ENCODE results near the gene DEAF1. TPM values are rescaled to one million over a fixed set of nuclear protein-coding genes. Genes with fewer than 3 reads are reported as not detected.
A peak's percentile ranks its signal among the peaks of the same experiment; 100 is the strongest.

Gene DEAF1
- total and polyA plus RNA-seq, 2 donors (not counting 1 experiment from before 2014, with no cell fraction given), result 9.7 to 38.3 TPM

- Histone ChIP-seq H3K4me2 (ENCODE audit: extremely low read depth, insufficient read depth, low read length) (no peak overlapping the region), H4K20me1 (ENCODE audit: control insufficient read depth, extremely low read depth, insufficient read depth, low read length) (no peaks in the 10 kb centered on the region)
Observed at GRCh38 chr11:720642-721246, 25.7 kb upstream of the DEAF1 start.

GRCh38 chr11:720017-720641 lies 25.1 kb upstream of the DEAF1 start:
- Histone ChIP-seq H2AFZ (ENCODE audit: low read length) (no peak overlapping the region), H3K4me3 (replicated peaks in 1 of 4; ENCODE audit: control extremely low read depth in 1 of 4, insufficient read depth in 1 of 4, low read depth in 3 of 4, low read length in 4 of 4) (no peak overlapping the region)

More at GRCh38 chr11:720642-721246, 25.7 kb upstream of the DEAF1 start:
- Histone ChIP-seq H2AFZ (ENCODE audit: low read length) (no peak overlapping the region), H3K79me2 (ENCODE audit: control insufficient read depth, insufficient read depth, low read length) (no peaks in the 10 kb centered on the region), H3K4me1 (ENCODE audit: control insufficient read depth, extremely low read depth, insufficient read depth, low read length) (no peaks in the 10 kb centered on the region), H3K4me3 (replicated peaks in 1 of 4; ENCODE audit: control extremely low read depth in 1 of 4, insufficient read depth in 1 of 4, low read depth in 3 of 4, low read length in 4 of 4) (no peak overlapping the region), H3K9ac (ENCODE audit: insufficient read depth, low read length) (no peak overlapping the region), H3K9me3 (ENCODE audit: control insufficient read depth, insufficient read depth, low read depth, low read length) (no peaks in the 10 kb centered on the region), H3K27ac (ENCODE audit: insufficient read depth, low read length) (no peak overlapping the region), H3K36me3 (ENCODE audit: control insufficient read depth, insufficient read depth, low read length) (peaks cover 5% of the 10 kb centered on the region), H3K27me3 (ENCODE audit: control insufficient read depth, insufficient read depth, low read length) (peaks cover 17% of the 10 kb centered on the region)
- no peak for TF ChIP-seq EZH2 (IDR thresholded peaks at IDR 0.05; ENCODE audit: low read length, missing control alignments)
- DNase-seq (ENCODE audit: low read depth in 2 of 2), result peak in 1 of 2 donors; percentile 59

DNA sequence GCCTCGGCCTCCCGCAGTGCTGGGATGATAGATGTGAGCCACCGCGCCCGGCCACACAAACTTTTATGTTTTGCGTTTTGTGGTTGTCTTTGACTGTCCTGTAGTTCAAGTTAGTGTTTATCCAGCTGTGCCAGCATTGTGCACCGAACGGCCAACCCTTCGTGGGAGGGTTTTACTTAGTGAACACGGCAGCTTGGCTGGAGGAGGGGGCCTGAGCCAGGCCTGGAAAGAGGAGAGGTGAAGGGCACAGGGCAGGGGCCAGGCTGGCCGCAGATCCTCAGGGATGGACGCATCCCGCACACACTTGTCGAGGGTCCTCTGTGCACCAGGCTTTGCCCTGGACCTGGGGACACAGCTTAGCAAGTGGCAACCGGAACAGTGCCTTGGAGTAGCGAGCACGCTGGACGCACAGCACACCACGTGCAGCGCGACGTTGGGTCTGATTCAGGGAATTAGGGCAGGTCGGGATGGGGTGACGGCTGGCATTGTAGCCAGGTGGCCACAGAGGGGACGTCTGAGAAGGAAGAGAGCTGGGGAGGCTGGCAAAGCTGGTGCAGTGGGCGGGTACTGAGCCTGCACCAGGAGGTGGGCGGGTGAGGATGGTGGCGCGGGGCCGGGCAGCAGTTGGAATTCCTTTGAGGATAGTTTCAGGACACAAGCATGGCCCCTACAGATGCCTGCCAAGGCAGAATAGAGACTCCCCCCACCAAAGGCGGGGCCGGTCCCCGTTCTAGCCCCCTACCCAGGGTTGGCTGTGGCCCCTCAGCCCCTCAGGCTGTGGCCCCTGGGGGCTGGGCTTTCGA lies 24.4 kb upstream of the DEAF1 start:
- Histone ChIP-seq H3K27me3 (ENCODE audit: control insufficient read depth, insufficient read depth, low read length) (peaks cover 10% of the 10 kb centered on the region), H3K4me3 (replicated peaks in 1 of 4; ENCODE audit: control extremely low read depth in 1 of 4, insufficient read depth in 1 of 4, low read depth in 3 of 4, low read length in 4 of 4) (no peak overlapping the region), H3K4me2 (ENCODE audit: extremely low read depth, insufficient read depth, low read length) (no peak overlapping the region), H3K4me1 (ENCODE audit: control insufficient read depth, extremely low read depth, insufficient read depth, low read length) (no peaks in the 10 kb centered on the region), H3K36me3 (ENCODE audit: control insufficient read depth, insufficient read depth, low read length) (peaks cover 5% of the 10 kb centered on the region), H4K20me1 (ENCODE audit: control insufficient read depth, extremely low read depth, insufficient read depth, low read length) (no peaks in the 10 kb centered on the region), H2AFZ (ENCODE audit: low read length) (no peak overlapping the region), H3K27ac (ENCODE audit: insufficient read depth, low read length) (no peak overlapping the region), H3K9me3 (ENCODE audit: control insufficient read depth, insufficient read depth, low read depth, low read length) (no peaks in the 10 kb centered on the region), H3K9ac (ENCODE audit: insufficient read depth, low read length) (no peak overlapping the region), H3K79me2 (ENCODE audit: control insufficient read depth, insufficient read depth, low read length) (no peaks in the 10 kb centered on the region)
- TF ChIP-seq EZH2 (IDR thresholded peaks at IDR 0.05; ENCODE audit: low read length, missing control alignments), result no peak
- TF ChIP-seq, protein P1, sequence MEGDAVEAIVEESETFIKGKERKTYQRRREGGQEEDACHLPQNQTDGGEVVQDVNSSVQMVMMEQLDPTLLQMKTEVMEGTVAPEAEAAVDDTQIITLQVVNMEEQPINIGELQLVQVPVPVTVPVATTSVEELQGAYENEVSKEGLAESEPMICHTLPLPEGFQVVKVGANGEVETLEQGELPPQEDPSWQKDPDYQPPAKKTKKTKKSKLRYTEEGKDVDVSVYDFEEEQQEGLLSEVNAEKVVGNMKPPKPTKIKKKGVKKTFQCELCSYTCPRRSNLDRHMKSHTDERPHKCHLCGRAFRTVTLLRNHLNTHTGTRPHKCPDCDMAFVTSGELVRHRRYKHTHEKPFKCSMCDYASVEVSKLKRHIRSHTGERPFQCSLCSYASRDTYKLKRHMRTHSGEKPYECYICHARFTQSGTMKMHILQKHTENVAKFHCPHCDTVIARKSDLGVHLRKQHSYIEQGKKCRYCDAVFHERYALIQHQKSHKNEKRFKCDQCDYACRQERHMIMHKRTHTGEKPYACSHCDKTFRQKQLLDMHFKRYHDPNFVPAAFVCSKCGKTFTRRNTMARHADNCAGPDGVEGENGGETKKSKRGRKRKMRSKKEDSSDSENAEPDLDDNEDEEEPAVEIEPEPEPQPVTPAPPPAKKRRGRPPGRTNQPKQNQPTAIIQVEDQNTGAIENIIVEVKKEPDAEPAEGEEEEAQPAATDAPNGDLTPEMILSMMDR (conservative IDR thresholded peaks at IDR 0.05 in 1 of 2, IDR thresholded peaks at IDR 0.05 in 1 of 2; ENCODE audit: low read depth in 1 of 2, low read length in 2 of 2), result no peak
- no peak for DNase-seq (ENCODE audit: low read depth in 2 of 2)

More at GRCh38 chr11:720017-720641, 25.1 kb upstream of the DEAF1 start:
- peaks cover 16% of the 10 kb centered on the region for H3K27me3 ChIP-seq (ENCODE audit: control insufficient read depth, insufficient read depth, low read length)
- no peak overlapping the region for H3K27ac ChIP-seq (ENCODE audit: insufficient read depth, low read length)
- H4K20me1 ChIP-seq (ENCODE audit: control insufficient read depth, extremely low read depth, insufficient read depth, low read length), result no peaks in the 10 kb centered on the region
- DNase-seq (ENCODE audit: low read depth in 2 of 2), result no peak
- H3K4me1 ChIP-seq (ENCODE audit: control insufficient read depth, extremely low read depth, insufficient read depth, low read length), result no peaks in the 10 kb centered on the region
- no peak for TF ChIP-seq EZH2 (IDR thresholded peaks at IDR 0.05; ENCODE audit: low read length, missing control alignments)
- TF ChIP-seq, protein P1 (conservative IDR thresholded peaks at IDR 0.05 in 1 of 2, IDR thresholded peaks at IDR 0.05 in 1 of 2; ENCODE audit: low read depth in 1 of 2, low read length in 2 of 2), result no peak
- no peaks in the 10 kb centered on the region for H3K9me3 ChIP-seq (ENCODE audit: control insufficient read depth, insufficient read depth, low read depth, low read length)
- H3K9ac ChIP-seq (ENCODE audit: insufficient read depth, low read length), result no peak overlapping the region
- no peaks in the 10 kb centered on the region for H3K79me2 ChIP-seq (ENCODE audit: control insufficient read depth, insufficient read depth, low read length)
- peaks cover 5% of the 10 kb centered on the region for H3K36me3 ChIP-seq (ENCODE audit: control insufficient read depth, insufficient read depth, low read length)
- H3K4me2 ChIP-seq (ENCODE audit: extremely low read depth, insufficient read depth, low read length), result no peak overlapping the region

All from fibroblast of lung (primary cell).